ENCODE data around the gene STAC3.

STAC3 gene

GRCh38 chr12:57231276-57232021 is 19.5 kb downstream of the STAC3 start:
- peak overlapping the region; percentile 54 to 88 for H3K27ac ChIP-seq
- no peak for DNase-seq (ENCODE audit: low spot score)
- no peak for TF ChIP-seq CTCF (IDR thresholded peaks at IDR 0.05)
- H3K4me3 ChIP-seq, result peak overlapping the region; percentile 78

DNA sequence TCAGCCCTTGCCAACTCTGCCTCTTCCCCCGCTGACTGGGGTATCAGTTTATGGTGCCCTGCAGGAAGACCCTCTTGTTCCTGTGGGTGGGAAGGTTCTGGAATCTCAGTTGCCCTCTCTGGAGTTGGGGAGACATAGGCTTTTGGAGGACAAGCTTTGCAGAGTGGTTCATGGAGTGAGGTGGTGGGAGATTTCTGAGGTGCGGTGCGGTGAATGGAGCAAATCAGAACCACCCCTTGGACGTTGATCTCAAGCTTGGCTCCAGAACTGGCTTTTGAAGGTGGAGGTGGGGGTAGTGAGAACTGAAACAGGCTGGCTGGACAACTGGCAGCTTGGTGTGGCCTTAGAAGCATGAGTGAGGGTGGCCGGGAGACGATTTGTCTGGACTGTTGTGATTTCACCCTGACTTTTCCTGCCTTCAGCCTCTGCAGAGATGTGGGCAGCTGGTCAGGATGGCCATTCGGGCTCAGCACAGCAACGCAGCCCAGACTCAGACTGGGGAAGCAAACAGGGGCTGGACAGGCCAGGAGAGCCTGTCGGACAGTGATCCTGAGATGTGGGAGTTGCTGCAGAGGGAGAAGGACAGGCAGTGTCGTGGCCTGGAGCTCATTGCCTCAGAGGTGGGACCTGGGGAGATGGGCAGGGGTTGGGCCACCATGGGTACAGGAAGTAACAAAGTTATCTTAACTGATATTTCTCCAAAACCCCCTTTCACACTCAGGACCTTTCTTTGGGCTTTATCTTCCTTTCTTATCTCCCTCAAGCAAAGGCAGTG is 20.4 kb downstream of the STAC3 start:
- DNase-seq (ENCODE audit: low spot score), result no peak
- H3K27ac ChIP-seq, result peak overlapping the region; percentile 54 to 88
- no peak for TF ChIP-seq CTCF (IDR thresholded peaks at IDR 0.05)
- peak overlapping the region; percentile 78 for H3K4me3 ChIP-seq

DNA sequence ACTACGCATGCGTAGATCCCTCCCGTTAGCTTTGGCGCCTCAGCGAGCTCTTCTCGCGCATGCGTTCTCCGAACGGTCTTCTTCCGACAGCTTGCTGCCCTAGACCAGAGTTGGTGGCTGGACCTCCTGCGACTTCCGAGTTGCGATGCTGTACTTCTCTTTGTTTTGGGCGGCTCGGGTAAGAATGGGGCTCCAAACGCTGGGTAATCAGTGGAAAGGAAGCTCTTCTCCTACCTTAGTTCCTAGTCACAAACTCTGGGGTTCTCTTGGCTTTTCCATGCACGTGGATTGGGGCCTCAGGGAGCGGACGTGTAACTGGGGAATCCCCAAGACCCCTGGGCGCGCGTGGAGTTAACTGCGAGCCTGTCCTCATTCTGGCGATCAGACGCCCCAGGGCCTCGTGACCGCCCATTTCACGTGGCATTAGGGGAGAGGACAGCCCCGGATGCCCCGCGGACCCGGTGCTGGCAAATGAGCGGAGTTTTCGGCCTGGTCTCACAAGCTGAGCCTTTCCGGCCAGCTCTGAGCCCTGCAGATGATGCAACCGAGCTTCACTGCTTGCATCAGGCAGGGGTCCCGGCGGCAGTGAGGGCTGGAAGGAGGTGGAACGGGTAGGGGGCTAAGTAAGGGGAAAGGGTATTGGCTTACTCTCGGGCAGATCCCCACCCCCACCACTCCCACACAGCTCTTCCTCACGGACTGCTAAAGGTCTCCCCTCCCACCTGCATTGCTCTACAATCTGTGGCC is 21.2 kb downstream of the STAC3 start, which contains the start of gene SHMT2:
Gene SHMT2 (plus strand): TSS at position 78 of the 747 bp plus-strand sequence. CDS start 68 bp downstream, at position 146.
- TF ChIP-seq CTCF (IDR thresholded peaks at IDR 0.05), result no peak
- DNase-seq (ENCODE audit: low spot score), result peak; percentile 94
- Histone ChIP-seq H3K27ac (peak within 1 kb of the TSS; percentile 54 to 88), H3K4me3 (peak within 1 kb of the TSS; percentile 78)

DNA sequence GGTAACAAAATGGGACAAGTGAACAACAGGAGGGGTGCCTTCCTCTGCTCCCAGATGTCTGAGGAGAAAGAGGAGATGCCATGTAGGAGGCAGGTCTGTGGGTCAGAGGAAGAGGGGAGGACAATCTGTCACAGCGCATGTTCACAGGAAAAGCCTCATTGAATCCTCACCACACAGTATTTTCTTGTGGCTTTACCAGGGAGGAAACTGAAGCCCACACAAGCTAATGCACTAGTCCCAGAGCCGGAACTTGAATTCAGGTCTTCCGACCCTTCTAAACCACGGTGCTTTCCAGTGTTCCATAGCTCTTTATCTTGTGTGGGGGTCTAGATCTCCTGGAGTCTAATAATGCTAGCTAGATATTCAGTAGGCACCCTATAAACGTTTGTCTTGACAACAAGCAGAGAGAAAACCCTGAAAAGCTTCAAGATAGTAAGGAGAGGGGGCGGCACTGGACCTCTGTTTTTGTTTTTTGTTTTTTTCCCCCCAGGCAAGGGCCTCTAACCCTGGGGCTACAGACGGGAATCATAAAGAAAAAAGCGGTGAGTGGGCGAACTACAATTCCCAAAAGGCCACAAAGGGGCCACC is 21.8 kb downstream of the STAC3 start:
- no peak for DNase-seq (ENCODE audit: low spot score)
- peak overlapping the region; percentile 78 for H3K4me3 ChIP-seq
- peak overlapping the region; percentile 54 to 88 for H3K27ac ChIP-seq
- no peak for TF ChIP-seq CTCF (IDR thresholded peaks at IDR 0.05)

DNA sequence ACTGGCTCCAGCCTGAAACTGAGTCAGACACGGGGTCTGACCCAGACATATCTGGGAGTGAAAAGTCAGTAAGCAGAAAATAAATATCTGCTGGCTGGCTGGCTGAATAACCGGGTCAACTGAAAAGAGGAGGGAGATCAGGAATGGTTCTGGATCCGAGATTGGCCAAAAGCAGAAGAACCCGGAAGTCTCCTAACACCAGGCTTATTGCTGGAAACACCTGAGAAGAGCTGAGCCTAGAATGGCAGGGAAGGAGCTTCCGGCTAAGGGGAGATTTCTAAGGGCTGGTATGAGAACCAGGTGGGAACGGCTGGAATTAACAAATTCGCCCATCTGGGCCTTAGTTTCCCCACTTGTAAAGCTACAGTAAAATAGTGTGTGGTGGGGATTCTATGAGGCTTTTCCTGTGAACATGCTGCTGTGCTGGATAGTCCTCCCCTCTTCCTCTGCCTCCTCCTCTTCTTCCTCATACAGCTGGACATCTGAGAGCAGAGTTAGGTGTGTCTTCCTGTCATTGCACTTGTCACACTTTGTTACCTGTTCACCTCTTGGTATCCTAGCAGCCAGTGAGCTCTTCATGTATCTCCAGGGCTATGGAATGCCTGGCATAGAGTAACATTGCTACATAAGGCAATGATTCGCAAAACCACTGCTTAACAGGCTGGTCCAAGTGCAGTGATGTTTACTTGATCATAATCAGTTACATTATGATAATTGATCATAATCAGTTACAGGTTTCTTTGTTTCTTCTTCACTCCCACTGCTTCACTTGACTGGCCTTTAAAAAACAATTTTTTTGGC is 23.5 kb downstream of the STAC3 start:
- H3K27ac ChIP-seq, result no peak overlapping the region
- H3K4me3 ChIP-seq, result peak overlapping the region; percentile 21
- no peak for TF ChIP-seq CTCF (IDR thresholded peaks at IDR 0.05)
- no peak for DNase-seq (ENCODE audit: low spot score)
